Stimulated activated CD8-positive, alpha-beta memory T cell treated with anti-CD3 and anti-CD28 coated beads, Interleukin-7, amount 100 ng/mL, for 48 hours (primary cell): ENCODE data around the gene C4orf54.

Experiments
- DNase-seq, 2 donors: peaks; one replicate each; pipeline ENCODE4 v3.0.0-alpha.2; 2020; ENCODE audit warnings: low read depth in 1 of 2; ENCODE audit errors: extremely low read depth in 1 of 2

The C4orf54 gene

DNA sequence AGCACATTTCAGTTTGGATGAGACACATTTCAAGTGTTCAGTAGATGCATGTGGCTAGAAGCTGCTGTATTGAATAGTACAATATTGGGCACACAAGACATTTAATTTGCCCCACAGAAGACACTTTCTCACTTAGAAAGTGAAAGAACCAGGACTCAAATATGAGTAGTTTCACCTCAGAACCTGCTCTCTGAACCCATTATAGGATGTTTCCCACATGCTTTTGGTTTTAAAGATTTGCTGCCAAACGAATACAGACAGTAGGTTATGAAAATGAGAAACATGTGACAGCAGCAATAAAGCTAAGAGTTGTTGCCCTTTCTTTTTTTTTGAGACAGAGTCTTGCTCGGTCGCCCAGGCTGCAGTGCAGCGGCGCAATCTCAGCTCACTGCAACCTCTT lies 32.3 kb downstream of the C4orf54 start:
- no peak for DNase-seq

DNA sequence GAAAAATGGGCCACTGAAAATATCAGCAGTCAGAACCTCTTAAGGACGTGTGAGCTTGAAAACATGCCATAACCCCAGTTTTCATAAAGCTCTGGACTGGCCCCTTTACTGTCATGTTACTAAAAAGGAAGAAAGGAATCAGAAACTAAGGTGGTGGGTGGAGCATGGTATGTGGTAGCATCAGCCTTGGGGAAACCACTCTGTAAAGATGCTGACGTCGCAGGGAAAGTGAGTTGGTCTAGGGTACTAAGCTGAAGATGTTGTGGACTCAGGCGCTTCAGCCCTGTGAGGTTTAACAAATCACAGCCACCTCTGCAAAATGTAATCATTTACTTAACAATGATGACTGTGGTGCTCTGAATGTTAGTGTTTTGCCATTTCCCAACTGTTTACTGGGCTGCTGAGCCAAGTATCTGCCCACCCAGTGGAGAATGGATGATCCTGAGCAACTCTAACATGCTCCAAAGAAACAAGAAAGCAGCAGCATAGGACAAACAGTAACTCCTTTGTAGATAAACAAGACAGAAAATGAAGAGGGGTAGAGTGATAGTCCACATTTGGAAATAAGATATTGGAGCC lies 33.4 kb downstream of the C4orf54 start:
- DNase-seq, result no peak

DNA sequence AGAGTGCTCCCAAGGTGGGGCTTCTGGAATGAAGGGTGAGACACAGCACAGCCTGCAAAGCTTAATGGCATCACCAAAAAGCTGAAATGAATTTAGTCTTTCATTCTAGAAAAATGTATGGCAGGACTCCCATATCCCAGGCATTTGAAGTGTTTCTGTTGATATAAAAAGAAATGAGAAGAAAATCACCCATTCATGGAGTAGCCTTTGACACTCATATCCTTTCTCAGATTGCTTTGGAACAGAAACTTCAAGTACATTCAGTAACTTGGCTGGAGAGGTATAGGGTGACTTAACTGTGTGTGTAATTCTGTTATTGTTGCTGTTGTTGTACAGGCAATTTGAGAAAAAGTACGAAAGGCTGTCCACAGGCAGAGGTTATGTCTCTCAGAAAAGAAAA lies 35.3 kb downstream of the C4orf54 start:
- DNase-seq, result no peak

DNA sequence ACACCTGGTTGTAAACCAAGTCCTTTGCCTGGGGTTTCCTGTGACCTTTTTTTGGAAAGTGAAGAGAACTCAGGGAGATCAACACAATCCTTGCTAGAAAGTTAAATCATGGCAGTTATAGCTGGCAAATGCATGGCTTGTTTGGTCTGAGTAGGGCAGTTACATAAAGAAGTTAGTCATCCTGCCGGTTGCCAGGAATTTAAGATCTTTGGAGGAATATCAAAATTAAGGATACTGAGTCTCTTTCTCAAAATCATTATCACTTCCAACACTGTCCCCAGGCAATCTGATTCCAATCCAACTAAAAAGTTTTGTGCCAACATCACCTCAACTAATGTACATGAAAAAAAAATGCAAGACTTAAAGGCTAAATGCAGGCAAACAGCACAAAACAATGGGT lies 40.3 kb downstream of the C4orf54 start:
- DNase-seq, result no peak

DNA sequence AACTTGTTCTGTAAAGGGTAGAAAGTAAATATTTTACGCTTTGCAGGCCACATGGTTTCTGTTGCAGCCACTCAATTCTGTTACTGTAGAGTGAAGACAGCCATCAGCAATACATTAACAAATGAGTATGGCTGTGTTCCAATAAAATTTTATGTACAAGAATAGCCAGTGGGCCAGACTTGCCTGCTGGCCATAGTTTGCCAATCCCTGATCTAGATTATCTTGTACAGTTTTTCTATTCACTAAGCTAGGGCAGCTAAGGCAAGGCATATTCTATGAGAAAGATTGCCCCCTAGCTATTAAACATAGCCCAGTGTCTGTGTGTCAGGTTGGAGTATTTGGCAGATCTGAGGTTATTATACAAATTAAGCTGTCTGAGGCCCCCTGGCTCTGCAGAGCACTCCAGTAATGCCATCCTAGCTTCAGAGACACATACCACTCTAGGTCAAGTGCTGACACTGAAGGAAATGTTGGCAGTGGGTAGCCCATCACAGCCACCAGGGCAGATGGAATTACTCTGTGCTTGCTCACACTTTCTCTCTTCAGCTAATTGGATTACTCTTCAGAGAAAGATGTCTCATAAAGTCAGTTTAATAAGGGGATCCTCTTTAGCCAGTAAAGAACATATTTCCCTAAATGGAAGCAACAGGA lies 42.3 kb downstream of the C4orf54 start:
- DNase-seq, result no peak

DNA sequence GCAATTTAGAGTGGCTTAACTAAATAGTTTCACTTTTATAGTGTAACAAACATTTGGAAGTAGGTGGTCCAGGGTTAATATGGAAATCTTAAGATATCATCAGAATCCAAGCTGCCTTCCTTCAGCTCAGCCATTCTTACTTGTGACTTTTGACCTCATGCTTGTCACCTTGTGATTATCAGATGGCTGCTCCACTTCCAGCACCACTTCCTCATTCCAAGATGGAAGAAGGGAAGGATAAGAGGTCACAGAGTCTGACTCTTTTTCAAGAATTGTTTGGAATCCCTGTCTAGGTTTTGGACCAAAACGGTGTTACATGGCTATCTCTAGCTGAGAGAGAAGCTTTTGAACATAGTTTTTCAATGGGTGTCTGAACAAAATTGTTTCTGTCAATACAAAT lies 43.1 kb downstream of the C4orf54 start:
- DNase-seq, result no peak

DNA sequence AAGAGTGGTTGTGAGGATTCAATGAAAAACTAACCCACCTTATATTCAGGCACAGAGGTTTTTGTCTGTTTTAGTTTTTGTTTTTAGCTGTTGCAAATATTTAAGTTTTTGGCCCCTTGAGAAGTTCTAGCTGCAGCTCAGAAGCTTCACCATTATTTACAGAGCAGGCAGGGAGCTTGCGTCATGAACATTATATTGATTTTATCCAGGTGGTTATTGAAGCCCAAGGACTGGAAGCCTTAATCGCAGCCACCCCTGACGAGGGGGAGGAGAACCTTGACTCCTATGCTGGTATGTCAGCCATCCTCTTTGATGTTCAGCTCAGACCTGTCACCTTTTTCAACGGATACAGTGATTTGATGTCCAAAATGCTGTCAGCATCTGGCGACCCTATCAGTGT lies 44.9 kb downstream of the C4orf54 start:
- no peak for DNase-seq

DNA sequence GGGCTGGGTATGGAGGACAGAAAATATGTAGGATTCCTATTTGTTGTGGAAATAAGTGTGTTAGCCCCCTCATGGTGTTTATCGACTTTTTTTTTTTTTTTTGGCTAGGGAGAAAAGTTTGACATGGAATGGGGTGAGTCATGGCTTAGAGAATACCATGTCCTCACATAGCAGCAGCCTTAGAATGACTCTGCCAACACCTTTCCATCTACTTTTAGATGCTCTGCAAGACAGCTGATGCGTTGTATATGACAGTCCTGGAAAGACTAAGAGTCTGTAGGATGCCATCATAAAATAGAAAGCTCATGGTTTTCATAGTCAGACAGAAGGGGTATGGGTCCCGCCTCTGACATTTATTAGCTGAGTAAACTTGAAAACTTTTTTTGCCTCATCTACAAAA lies 45.3 kb downstream of the C4orf54 start:
- no peak for DNase-seq

DNA sequence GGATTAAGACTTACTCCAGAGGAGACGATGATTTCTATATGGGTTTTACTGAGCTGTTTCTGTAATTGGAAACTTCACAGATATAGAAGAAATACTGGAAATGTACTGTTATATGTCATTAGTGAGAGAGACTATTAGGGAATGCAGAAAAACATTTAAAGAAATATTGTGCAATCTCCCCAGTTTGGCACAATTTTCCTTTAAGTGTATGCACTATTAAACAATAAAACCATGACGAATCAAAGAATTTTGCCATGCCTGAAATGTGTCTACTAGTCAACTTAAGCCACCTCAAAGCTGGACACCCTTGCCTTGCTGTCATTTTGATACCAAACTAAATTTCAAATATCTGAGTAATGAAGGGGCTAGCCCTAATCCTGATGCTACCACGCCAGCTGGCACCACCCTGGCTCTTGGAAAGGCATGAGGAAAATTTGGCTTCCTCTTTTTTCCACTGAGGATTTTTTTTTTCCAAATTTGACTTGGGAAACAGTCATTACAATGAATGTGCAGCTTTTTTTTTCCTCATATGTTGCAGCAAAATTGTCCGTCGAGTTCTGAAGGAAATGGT lies 46.9 kb downstream of the C4orf54 start:
- DNase-seq, result no peak

DNA sequence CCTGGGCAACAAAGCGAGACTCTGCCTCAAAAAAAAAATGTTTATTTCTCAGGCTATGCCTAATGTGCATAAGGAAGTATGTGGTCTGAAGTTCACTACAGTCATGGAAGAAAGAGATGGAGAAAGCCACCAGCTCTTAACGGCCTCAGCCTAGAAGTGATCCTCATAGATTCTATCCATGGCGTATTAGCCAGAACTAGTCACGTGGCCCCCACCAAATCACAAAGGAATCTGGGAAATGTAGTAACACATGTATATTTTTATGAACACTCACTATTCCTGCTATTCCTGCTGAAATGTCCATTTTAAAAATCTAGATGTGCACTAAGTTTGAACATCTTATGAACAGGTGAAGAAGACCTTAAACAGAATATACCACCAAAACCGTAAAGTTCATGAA lies 49.2 kb downstream of the C4orf54 start:
- no peak for DNase-seq
